ENCODE data around the gene MBTPS1. TPM values are rescaled to one million over a fixed set of nuclear protein-coding genes. Genes with fewer than 3 reads are reported as not detected.

Gene MBTPS1
- total RNA-seq, 1 donor from 2014 or later: 136 TPM

DNA sequence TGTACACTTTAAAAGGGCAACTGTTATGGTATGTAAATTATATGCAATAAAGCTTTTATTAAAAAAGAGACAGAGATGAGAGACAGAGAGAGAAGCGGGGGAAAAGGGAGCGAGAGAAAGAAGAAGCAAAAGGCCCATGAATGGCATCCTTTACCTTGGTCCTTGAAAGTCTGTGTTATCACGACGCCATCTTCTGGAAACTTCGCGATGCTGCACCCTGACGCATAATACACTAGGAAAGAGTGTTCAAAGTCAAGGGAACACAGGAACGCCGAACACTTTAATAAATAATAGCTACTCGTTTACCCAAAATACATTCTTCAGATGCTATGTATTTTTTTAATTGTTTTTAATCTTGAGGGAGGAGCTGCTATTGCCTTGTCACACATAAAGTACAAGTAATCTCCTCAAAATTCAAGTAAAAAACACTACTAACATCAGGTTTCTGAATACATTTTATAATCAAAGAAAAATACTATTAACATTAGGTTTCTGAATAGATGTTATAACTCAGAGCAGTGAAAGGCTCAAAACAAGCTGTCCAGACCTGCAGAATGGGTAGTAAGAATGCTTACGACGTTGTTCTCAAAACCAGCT is 51.1 kb downstream of the MBTPS1 start:
- DNase-seq (ENCODE audit: extremely low spot score, unreplicated experiment): no peak
- Mint-ChIP-seq H3K9me3 (ENCODE audit: unreplicated experiment) (no peaks in the 10 kb centered on the region), H3K27me3 (ENCODE audit: unreplicated experiment) (no peaks in the 10 kb centered on the region), H3K4me3 (ENCODE audit: unreplicated experiment) (no peak overlapping the region), H3K4me1 (ENCODE audit: unreplicated experiment) (no peaks in the 10 kb centered on the region), H3K36me3 (ENCODE audit: unreplicated experiment) (peaks cover 51% of the 10 kb centered on the region), H3K27ac (ENCODE audit: unreplicated experiment) (no peak overlapping the region)
- TF ChIP-seq, protein P1, sequence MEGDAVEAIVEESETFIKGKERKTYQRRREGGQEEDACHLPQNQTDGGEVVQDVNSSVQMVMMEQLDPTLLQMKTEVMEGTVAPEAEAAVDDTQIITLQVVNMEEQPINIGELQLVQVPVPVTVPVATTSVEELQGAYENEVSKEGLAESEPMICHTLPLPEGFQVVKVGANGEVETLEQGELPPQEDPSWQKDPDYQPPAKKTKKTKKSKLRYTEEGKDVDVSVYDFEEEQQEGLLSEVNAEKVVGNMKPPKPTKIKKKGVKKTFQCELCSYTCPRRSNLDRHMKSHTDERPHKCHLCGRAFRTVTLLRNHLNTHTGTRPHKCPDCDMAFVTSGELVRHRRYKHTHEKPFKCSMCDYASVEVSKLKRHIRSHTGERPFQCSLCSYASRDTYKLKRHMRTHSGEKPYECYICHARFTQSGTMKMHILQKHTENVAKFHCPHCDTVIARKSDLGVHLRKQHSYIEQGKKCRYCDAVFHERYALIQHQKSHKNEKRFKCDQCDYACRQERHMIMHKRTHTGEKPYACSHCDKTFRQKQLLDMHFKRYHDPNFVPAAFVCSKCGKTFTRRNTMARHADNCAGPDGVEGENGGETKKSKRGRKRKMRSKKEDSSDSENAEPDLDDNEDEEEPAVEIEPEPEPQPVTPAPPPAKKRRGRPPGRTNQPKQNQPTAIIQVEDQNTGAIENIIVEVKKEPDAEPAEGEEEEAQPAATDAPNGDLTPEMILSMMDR (IDR thresholded peaks at IDR 0.05): peak; percentile 87

DNA sequence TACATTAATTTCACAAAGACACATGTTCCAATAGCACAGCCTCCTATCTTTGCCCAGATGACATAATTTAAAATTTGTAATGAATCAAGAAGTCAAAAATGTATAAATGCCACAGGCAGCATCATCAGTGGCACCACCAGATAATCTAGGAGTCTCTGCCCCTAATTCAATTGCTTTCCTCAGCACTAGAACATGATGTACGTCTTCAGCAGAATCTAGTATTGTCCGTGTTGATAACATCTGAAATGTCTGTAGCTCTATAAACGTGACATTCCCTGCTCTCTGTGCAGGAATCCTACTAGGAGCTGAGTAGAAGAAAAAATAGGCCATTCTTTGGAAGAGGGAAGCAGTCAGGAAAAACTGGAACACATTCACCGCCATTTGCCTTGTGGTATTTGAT is 52.8 kb downstream of the MBTPS1 start:
- Mint-ChIP-seq H3K4me3 (ENCODE audit: unreplicated experiment) (no peak overlapping the region), H3K4me1 (ENCODE audit: unreplicated experiment) (no peaks in the 10 kb centered on the region), H3K36me3 (ENCODE audit: unreplicated experiment) (peaks cover 47% of the 10 kb centered on the region), H3K9me3 (ENCODE audit: unreplicated experiment) (no peaks in the 10 kb centered on the region), H3K27ac (ENCODE audit: unreplicated experiment) (no peak overlapping the region), H3K27me3 (ENCODE audit: unreplicated experiment) (no peaks in the 10 kb centered on the region)
- DNase-seq (ENCODE audit: extremely low spot score, unreplicated experiment): no peak
- TF ChIP-seq, protein P1 (IDR thresholded peaks at IDR 0.05): no peak

DNA sequence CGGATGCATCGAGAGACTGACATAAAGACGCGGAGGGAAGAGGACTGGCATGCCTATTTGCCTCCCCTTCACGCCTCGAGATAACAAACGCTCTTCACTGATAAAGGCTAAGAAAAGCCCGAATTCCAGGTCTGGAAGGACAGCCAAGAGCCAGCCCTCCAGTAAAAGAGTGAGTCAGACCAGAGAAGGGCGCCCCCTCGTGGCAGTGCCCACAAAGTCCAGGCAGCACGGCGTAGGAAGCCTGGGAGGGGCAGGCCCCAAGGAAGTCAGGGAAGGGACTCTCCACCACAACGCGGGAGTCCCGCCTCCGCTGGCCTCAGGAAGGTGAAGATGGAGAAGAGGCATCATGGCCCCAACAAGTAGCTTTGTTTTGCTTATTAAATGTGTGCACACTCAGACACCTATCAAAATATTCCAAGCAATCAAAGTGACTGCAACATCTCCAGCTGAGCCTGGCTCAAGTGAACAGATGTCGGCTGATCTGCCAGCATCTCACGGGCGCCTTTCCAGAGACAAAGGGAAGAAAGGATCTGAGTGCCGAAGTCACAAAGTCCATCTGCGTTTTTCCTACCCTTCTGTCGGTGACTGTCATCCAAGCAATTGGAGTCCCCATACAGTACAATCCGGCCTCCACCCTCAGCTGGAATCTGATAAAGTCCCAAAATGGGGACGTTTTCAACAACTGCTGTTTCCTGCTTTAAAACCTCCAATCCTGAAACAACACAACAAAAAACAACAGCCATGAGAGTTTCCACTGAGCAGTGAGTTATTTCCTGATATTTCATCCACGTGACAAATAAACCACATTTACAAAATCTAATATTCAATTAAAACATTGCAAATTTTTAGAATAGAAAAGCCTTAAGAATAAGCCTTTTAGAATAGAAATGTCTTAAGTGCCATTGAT is 53.8 kb downstream of the MBTPS1 start:
- Mint-ChIP-seq H3K9me3 (ENCODE audit: unreplicated experiment) (no peaks in the 10 kb centered on the region), H3K36me3 (ENCODE audit: unreplicated experiment) (peaks cover 47% of the 10 kb centered on the region), H3K4me3 (ENCODE audit: unreplicated experiment) (no peak overlapping the region), H3K27ac (ENCODE audit: unreplicated experiment) (no peak overlapping the region), H3K27me3 (ENCODE audit: unreplicated experiment) (no peaks in the 10 kb centered on the region), H3K4me1 (ENCODE audit: unreplicated experiment) (no peaks in the 10 kb centered on the region)
- peak; percentile 92 for DNase-seq (ENCODE audit: extremely low spot score, unreplicated experiment)
- TF ChIP-seq, protein P1 (IDR thresholded peaks at IDR 0.05): peak; percentile 89

DNA sequence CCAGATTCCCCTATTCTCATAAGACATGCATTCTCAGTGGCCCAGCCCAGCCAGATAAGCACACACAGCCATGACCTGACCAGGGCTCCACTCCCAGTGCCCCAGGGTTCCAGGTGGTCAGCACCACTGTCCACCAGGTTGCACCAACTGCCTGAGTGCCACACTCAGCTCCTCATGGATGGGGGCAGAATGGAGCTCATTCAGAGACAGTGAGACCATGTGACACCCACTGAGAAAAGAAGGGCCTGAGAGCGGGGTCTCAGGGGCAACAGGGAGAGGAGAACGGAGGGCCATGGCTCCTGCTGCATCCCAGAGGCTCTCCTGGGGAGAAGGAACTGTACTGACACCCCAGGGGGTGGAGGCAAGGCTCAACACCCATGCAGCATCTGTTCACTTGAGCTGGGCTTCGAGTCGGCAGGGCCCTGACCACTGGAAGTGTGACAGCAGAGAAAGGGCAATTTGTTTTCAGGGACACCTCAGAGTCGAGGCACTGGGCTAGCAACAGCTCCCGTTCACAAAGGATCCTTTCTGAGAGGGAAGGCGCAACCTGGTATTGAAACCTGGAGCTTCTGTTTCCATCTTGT is 55.4 kb downstream of the MBTPS1 start:
- no peak for DNase-seq (ENCODE audit: extremely low spot score, unreplicated experiment)
- Mint-ChIP-seq H3K4me3 (ENCODE audit: unreplicated experiment) (no peak overlapping the region), H3K27me3 (ENCODE audit: unreplicated experiment) (no peaks in the 10 kb centered on the region), H3K9me3 (ENCODE audit: unreplicated experiment) (no peaks in the 10 kb centered on the region), H3K36me3 (ENCODE audit: unreplicated experiment) (peaks cover 53% of the 10 kb centered on the region), H3K27ac (ENCODE audit: unreplicated experiment) (no peak overlapping the region), H3K4me1 (ENCODE audit: unreplicated experiment) (no peaks in the 10 kb centered on the region)
- TF ChIP-seq, protein P1 (IDR thresholded peaks at IDR 0.05): no peak
